Bronchial smooth muscle cell (primary cell): Measurements from ENCODE around the gene TSPAN2. TPM values are rescaled to one million over a fixed set of nuclear protein-coding genes. Genes with fewer than 3 reads are reported as not detected.

ENCODE experiments used
- total RNA-seq: library from RNA; depleted of rRNA; stranded (reverse); fragments of >200 nt; gene quantifications from 2 replicates; pipeline ENCODE4 v1.2.1, GENCODE V29; 2014

TSPAN2 gene
- not detected in 2 replicates for total RNA-seq

GRCh38 chr1:115089420-115090185 lies at the start of gene TSPAN2:
TSS of gene TSPAN2 (minus strand) at chr1:115089503. CDS start at chr1:115089432, 71 bp downstream.

GRCh38 chr1:115029526-115029925 lies 59.8 kb downstream of the TSPAN2 start, which contains the start of gene TSHB:
TSS of gene TSHB (plus strand) at chr1:115029826. CDS start at chr1:115033363, 3,537 bp downstream.

Other genes starting within 250 kb of the TSPAN2 start
- gene SYCP1, start 234.6 kb downstream of the TSPAN2 start, total RNA-seq: not detected in 2 replicates
- not detected in 2 replicates for gene TSHB, start 59.7 kb downstream of the TSPAN2 start, total RNA-seq
- gene NGF, start 248.7 kb upstream of the TSPAN2 start, total RNA-seq: 2.2 and 3.4 TPM in 2 replicates